Measurements from ENCODE around the gene KANSL1.

DNA sequence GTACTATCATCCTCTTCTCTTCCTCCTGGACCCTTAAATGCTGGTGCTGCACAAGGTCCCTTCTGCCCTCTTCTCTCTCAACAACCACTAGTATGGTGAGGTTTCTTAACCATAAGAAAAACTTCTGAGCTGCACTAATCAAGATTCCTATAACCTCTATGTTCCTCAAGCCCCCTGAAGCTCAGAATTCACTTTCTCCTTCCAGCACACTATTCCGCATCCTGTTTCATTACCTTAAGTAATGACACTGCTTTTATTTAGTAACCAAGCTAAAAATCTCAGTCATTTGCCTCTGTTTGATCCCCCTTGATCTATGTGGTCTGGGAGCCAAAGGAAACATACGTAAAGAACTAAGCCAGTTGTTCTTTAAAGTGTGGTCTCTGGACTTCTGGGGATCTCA is 20.1 kb downstream of the KANSL1 start:
- no peak for TF ChIP-seq CTCF (conservative IDR thresholded peaks at IDR 0.05; ENCODE audit: low read depth in 2 of 2)
- TF ChIP-seq, protein P1, sequence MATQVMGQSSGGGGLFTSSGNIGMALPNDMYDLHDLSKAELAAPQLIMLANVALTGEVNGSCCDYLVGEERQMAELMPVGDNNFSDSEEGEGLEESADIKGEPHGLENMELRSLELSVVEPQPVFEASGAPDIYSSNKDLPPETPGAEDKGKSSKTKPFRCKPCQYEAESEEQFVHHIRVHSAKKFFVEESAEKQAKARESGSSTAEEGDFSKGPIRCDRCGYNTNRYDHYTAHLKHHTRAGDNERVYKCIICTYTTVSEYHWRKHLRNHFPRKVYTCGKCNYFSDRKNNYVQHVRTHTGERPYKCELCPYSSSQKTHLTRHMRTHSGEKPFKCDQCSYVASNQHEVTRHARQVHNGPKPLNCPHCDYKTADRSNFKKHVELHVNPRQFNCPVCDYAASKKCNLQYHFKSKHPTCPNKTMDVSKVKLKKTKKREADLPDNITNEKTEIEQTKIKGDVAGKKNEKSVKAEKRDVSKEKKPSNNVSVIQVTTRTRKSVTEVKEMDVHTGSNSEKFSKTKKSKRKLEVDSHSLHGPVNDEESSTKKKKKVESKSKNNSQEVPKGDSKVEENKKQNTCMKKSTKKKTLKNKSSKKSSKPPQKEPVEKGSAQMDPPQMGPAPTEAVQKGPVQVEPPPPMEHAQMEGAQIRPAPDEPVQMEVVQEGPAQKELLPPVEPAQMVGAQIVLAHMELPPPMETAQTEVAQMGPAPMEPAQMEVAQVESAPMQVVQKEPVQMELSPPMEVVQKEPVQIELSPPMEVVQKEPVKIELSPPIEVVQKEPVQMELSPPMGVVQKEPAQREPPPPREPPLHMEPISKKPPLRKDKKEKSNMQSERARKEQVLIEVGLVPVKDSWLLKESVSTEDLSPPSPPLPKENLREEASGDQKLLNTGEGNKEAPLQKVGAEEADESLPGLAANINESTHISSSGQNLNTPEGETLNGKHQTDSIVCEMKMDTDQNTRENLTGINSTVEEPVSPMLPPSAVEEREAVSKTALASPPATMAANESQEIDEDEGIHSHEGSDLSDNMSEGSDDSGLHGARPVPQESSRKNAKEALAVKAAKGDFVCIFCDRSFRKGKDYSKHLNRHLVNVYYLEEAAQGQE (IDR thresholded peaks at IDR 0.05; ENCODE audit: unreplicated experiment) = no peak
